Measurements from ENCODE around the gene ERVFRD-1. TPM values are rescaled to one million over a fixed set of nuclear protein-coding genes. Genes with fewer than 3 reads are reported as not detected.

Gene ERVFRD-1
- total and polyA plus RNA-seq, 2 experiments from 2014 or later = 0.06 TPM; not detected in 1

DNA sequence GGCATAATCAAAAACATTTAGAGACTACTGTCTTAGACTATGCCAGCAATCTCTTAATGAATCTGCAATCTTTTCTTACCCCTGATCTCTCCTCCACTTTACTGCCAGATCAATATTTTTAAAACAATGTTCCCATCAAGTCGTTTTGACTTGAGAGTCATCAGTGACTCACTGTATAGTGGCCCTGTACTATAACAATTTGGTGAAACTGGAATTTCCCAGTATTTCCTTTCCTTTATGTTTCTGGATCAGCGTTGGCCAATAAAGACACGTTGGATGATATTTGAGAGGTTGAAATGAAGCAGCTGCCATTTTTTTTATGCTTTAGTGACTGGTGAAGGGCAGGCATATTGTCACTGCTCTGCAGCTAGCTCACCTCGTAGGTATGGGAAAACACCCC, 28.0 kb downstream of the ERVFRD-1 start:
- H3K4me1 ChIP-seq (ENCODE audit: insufficient read depth) = no peaks in the 10 kb centered on the region
- H3K4me2 ChIP-seq = no peak overlapping the region
- H3K79me2 ChIP-seq (replicated peaks; ENCODE audit: insufficient read depth) = no peaks in the 10 kb centered on the region
- H3F3A ChIP-seq (replicated peaks; ENCODE audit: low read depth) = no peaks in the 10 kb centered on the region
- no peak overlapping the region for H3K27ac ChIP-seq (ENCODE audit: low read depth)
- Mint-ChIP-seq H3K4me1 (no peaks in the 10 kb centered on the region), H3K9me3 (no peaks in the 10 kb centered on the region), H3K27me3 (ENCODE audit: insufficient read depth, low read depth, poor library complexity) (peaks cover 3% of the 10 kb centered on the region), H3K4me3 (no peak overlapping the region), H3K36me3 (ENCODE audit: low read depth) (no peaks in the 10 kb centered on the region), H3K27ac (no peak overlapping the region)
- no peaks in the 10 kb centered on the region for H4K20me1 ChIP-seq (replicated peaks; ENCODE audit: insufficient read depth)
- DNase-seq (ENCODE audit: low spot score) (no peak), ATAC-seq (no peak)
- no peak for TF ChIP-seq EZH2 (IDR thresholded peaks at IDR 0.05; ENCODE audit: low read depth, unreplicated experiment)
- TF ChIP-seq, protein P1, sequence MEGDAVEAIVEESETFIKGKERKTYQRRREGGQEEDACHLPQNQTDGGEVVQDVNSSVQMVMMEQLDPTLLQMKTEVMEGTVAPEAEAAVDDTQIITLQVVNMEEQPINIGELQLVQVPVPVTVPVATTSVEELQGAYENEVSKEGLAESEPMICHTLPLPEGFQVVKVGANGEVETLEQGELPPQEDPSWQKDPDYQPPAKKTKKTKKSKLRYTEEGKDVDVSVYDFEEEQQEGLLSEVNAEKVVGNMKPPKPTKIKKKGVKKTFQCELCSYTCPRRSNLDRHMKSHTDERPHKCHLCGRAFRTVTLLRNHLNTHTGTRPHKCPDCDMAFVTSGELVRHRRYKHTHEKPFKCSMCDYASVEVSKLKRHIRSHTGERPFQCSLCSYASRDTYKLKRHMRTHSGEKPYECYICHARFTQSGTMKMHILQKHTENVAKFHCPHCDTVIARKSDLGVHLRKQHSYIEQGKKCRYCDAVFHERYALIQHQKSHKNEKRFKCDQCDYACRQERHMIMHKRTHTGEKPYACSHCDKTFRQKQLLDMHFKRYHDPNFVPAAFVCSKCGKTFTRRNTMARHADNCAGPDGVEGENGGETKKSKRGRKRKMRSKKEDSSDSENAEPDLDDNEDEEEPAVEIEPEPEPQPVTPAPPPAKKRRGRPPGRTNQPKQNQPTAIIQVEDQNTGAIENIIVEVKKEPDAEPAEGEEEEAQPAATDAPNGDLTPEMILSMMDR (conservative IDR thresholded peaks at IDR 0.05; ENCODE audit: low read depth in 2 of 2) = no peak
- no peak for TF ChIP-seq EZH2phosphoT487 (IDR thresholded peaks at IDR 0.05; ENCODE audit: unreplicated experiment)
- no peak for TF ChIP-seq JUNB (IDR thresholded peaks at IDR 0.05; ENCODE audit: unreplicated experiment)
- no peak for TF ChIP-seq ZNF114 (CRISPR knock-in tag; IDR thresholded peaks at IDR 0.05)
- TF ChIP-seq STAT1 (IDR thresholded peaks at IDR 0.05; ENCODE audit: unreplicated experiment) = no peak
- TF ChIP-seq NANOG (IDR thresholded peaks at IDR 0.05; ENCODE audit: borderline replicate concordance) = no peak
- no peak for TF ChIP-seq ETS1 (IDR thresholded peaks at IDR 0.05)
- no peak for TF ChIP-seq ZNF331 (CRISPR knock-in tag; IDR thresholded peaks at IDR 0.05; ENCODE audit: low read depth)
- TF ChIP-seq, protein P2, sequence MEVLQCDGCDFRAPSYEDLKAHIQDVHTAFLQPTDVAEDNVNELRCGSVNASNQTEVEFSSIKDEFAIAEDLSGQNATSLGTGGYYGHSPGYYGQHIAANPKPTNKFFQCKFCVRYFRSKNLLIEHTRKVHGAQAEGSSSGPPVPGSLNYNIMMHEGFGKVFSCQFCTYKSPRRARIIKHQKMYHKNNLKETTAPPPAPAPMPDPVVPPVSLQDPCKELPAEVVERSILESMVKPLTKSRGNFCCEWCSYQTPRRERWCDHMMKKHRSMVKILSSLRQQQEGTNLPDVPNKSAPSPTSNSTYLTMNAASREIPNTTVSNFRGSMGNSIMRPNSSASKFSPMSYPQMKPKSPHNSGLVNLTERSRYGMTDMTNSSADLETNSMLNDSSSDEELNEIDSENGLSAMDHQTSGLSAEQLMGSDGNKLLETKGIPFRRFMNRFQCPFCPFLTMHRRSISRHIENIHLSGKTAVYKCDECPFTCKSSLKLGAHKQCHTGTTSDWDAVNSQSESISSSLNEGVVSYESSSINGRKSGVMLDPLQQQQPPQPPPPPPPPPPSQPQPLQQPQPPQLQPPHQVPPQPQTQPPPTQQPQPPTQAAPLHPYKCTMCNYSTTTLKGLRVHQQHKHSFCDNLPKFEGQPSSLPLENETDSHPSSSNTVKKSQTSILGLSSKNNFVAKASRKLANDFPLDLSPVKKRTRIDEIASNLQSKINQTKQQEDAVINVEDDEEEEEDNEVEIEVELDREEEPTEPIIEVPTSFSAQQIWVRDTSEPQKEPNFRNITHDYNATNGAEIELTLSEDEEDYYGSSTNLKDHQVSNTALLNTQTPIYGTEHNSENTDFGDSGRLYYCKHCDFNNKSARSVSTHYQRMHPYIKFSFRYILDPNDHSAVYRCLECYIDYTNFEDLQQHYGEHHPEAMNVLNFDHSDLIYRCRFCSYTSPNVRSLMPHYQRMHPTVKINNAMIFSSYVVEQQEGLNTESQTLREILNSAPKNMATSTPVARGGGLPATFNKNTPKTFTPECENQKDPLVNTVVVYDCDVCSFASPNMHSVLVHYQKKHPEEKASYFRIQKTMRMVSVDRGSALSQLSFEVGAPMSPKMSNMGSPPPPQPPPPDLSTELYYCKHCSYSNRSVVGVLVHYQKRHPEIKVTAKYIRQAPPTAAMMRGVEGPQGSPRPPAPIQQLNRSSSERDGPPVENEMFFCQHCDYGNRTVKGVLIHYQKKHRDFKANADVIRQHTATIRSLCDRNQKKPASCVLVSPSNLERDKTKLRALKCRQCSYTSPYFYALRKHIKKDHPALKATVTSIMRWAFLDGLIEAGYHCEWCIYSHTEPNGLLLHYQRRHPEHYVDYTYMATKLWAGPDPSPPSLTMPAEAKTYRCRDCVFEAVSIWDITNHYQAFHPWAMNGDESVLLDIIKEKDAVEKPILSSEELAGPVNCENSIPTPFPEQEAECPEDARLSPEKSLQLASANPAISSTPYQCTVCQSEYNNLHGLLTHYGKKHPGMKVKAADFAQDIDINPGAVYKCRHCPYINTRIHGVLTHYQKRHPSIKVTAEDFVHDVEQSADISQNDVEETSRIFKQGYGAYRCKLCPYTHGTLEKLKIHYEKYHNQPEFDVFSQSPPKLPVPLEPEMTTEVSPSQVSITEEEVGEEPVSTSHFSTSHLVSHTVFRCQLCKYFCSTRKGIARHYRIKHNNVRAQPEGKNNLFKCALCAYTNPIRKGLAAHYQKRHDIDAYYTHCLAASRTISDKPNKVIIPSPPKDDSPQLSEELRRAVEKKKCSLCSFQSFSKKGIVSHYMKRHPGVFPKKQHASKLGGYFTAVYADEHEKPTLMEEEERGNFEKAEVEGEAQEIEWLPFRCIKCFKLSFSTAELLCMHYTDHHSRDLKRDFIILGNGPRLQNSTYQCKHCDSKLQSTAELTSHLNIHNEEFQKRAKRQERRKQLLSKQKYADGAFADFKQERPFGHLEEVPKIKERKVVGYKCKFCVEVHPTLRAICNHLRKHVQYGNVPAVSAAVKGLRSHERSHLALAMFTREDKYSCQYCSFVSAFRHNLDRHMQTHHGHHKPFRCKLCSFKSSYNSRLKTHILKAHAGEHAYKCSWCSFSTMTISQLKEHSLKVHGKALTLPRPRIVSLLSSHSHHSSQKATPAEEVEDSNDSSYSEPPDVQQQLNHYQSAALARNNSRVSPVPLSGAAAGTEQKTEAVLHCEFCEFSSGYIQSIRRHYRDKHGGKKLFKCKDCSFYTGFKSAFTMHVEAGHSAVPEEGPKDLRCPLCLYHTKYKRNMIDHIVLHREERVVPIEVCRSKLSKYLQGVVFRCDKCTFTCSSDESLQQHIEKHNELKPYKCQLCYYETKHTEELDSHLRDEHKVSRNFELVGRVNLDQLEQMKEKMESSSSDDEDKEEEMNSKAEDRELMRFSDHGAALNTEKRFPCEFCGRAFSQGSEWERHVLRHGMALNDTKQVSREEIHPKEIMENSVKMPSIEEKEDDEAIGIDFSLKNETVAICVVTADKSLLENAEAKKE (CRISPR knock-in tag; IDR thresholded peaks at IDR 0.05) = no peak
- TF ChIP-seq POLR2AphosphoS5 (IDR thresholded peaks at IDR 0.05; ENCODE audit: low read depth) = no peak
- TF ChIP-seq REST (IDR thresholded peaks at IDR 0.05; ENCODE audit: unreplicated experiment) = no peak
- TF ChIP-seq CREB1 (CRISPR knock-in tag; IDR thresholded peaks at IDR 0.05; ENCODE audit: low read depth) = no peak
- no peak overlapping the region for H2AFZ ChIP-seq
- no peaks in the 10 kb centered on the region for H3K36me3 ChIP-seq (ENCODE audit: insufficient read depth)
- no peaks in the 10 kb centered on the region for H3K27me3 ChIP-seq (ENCODE audit: insufficient read depth)
- H3K9me2 ChIP-seq (ENCODE audit: insufficient read depth) = peaks cover 6% of the 10 kb centered on the region
- H3K4me3 ChIP-seq = no peak overlapping the region
